ENCODE results near the gene DDX41.

The DDX41 gene

GRCh38 chr5:177499842-177500241 is 16.9 kb downstream of the DDX41 start:
- peaks cover 3% of the 10 kb centered on the region for H3K4me1 ChIP-seq (ENCODE audit: insufficient read depth, low read length, poor library complexity, severe bottlenecking)
- peaks cover 6% of the 10 kb centered on the region for H4K20me1 ChIP-seq (ENCODE audit: insufficient read depth, low read length, poor library complexity, severe bottlenecking)
- no peak overlapping the region for H2AFZ ChIP-seq (ENCODE audit: low read length)
- TF ChIP-seq CTCF (conservative IDR thresholded peaks at IDR 0.05; ENCODE audit: low read length) (no peak), EZH2phosphoT487 (IDR thresholded peaks at IDR 0.05; ENCODE audit: borderline replicate concordance) (no peak)
- H3K36me3 ChIP-seq (ENCODE audit: insufficient read depth, low read length): no peaks in the 10 kb centered on the region
- peaks cover 17% of the 10 kb centered on the region; the same call in 1 of the 2 replicates for H3K79me2 ChIP-seq (ENCODE audit: insufficient read depth, low read length)
- no peaks in the 10 kb centered on the region for H3F3A ChIP-seq (ENCODE audit: low read depth)
- H3K9ac ChIP-seq (ENCODE audit: low read depth, low read length, poor library complexity, severe bottlenecking): no peak overlapping the region
- no peaks in the 10 kb centered on the region for H3K27me3 ChIP-seq (ENCODE audit: insufficient read depth, low read length, poor library complexity, severe bottlenecking)
- H3K4me2 ChIP-seq (ENCODE audit: low read depth, low read length, poor library complexity, severe bottlenecking): no peak overlapping the region
- no peak overlapping the region for H3K4me3 ChIP-seq (ENCODE audit: low read length, poor library complexity, severe bottlenecking)
- H3K9me3 ChIP-seq (ENCODE audit: insufficient read depth, low read depth, low read length): no peaks in the 10 kb centered on the region
- no peaks in the 10 kb centered on the region for H3K9me2 ChIP-seq (replicated peaks; ENCODE audit: low read depth, low read length)

GRCh38 chr5:177498013-177498787 is 18.6 kb downstream of the DDX41 start:
- Histone ChIP-seq H3K79me2 (ENCODE audit: insufficient read depth, low read length) (peaks cover 33% of the 10 kb centered on the region; the same call in 1 of the 2 replicates), H2AFZ (ENCODE audit: low read length) (no peak overlapping the region), H4K20me1 (ENCODE audit: insufficient read depth, low read length, poor library complexity, severe bottlenecking) (peaks cover 9% of the 10 kb centered on the region), H3K9me2 (replicated peaks; ENCODE audit: low read depth, low read length) (no peaks in the 10 kb centered on the region), H3K4me2 (ENCODE audit: low read depth, low read length, poor library complexity, severe bottlenecking) (peak overlapping the region; percentile 58), H3K4me3 (ENCODE audit: low read length, poor library complexity, severe bottlenecking) (peak overlapping the region; percentile 82), H3K4me1 (ENCODE audit: insufficient read depth, low read length, poor library complexity, severe bottlenecking) (peaks cover 5% of the 10 kb centered on the region), H3K36me3 (ENCODE audit: insufficient read depth, low read length) (no peaks in the 10 kb centered on the region), H3F3A (ENCODE audit: low read depth) (no peaks in the 10 kb centered on the region), H3K9me3 (ENCODE audit: insufficient read depth, low read depth, low read length) (no peaks in the 10 kb centered on the region), H3K9ac (ENCODE audit: low read depth, low read length, poor library complexity, severe bottlenecking) (no peak overlapping the region), H3K27me3 (ENCODE audit: insufficient read depth, low read length, poor library complexity, severe bottlenecking) (no peaks in the 10 kb centered on the region)
- TF ChIP-seq EZH2phosphoT487 (IDR thresholded peaks at IDR 0.05; ENCODE audit: borderline replicate concordance): no peak
- no peak for TF ChIP-seq CTCF (conservative IDR thresholded peaks at IDR 0.05; ENCODE audit: low read length)

GRCh38 chr5:177497292-177498012 is 19.3 kb downstream of the DDX41 start, which contains the start of gene PDLIM7:
Gene PDLIM7, minus strand, starts transcription at chr5:177497604. Its CDS starts 1,092 bp downstream, at chr5:177496512.
- Histone ChIP-seq H3K9me3 (ENCODE audit: insufficient read depth, low read depth, low read length) (no peaks in the 10 kb centered on the region), H3F3A (ENCODE audit: low read depth) (no peaks in the 10 kb centered on the region), H3K9ac (ENCODE audit: low read depth, low read length, poor library complexity, severe bottlenecking) (peak within 1 kb of the TSS; percentile 92), H3K4me1 (ENCODE audit: insufficient read depth, low read length, poor library complexity, severe bottlenecking) (peaks cover 5% of the 10 kb centered on the region), H4K20me1 (ENCODE audit: insufficient read depth, low read length, poor library complexity, severe bottlenecking) (peaks cover 9% of the 10 kb centered on the region), H3K36me3 (ENCODE audit: insufficient read depth, low read length) (no peaks in the 10 kb centered on the region), H2AFZ (ENCODE audit: low read length) (0 out of 2 replicates have a peak within 1 kb of the TSS, but pooled peaks have one; percentile 27), H3K27me3 (ENCODE audit: insufficient read depth, low read length, poor library complexity, severe bottlenecking) (no peaks in the 10 kb centered on the region), H3K9me2 (replicated peaks; ENCODE audit: low read depth, low read length) (no peaks in the 10 kb centered on the region), H3K4me3 (ENCODE audit: low read length, poor library complexity, severe bottlenecking) (peak within 1 kb of the TSS; percentile 82), H3K79me2 (ENCODE audit: insufficient read depth, low read length) (peaks cover 36% of the 10 kb centered on the region; the same call in 1 of the 2 replicates), H3K4me2 (ENCODE audit: low read depth, low read length, poor library complexity, severe bottlenecking) (peak within 1 kb of the TSS; percentile 93)
- no peak for TF ChIP-seq EZH2phosphoT487 (IDR thresholded peaks at IDR 0.05; ENCODE audit: borderline replicate concordance)
- TF ChIP-seq CTCF (conservative IDR thresholded peaks at IDR 0.05; ENCODE audit: low read length): no peak
